H1 (cell line): ENCODE measurements around the gene DOP1B. TPM values are rescaled to one million over a fixed set of nuclear protein-coding genes. Genes with fewer than 3 reads are reported as not detected.

Experiments used
- CTCF ChIA-PET: fragments of 300-600 bp; sonication (Branson Sonifier 250); formaldehyde crosslinking; loops from one replicate; lab custom pipeline; 2021; ENCODE audit not compliant: partially characterized antibody; lab: Charles Lee
- POLR2A ChIA-PET: fragments of 300-600 bp; sonication (Branson Sonifier 250); formaldehyde crosslinking; loops from one replicate; lab custom pipeline; 2021; ENCODE audit warnings: inconsistent platforms; ENCODE audit not compliant: partially characterized antibody; lab: Charles Lee
- DNase-seq, 2 experiments: peaks; one replicate each; pipeline versions ENCODE4 v3.0.0 to v3.0.0-alpha.2; 2010 to 2022; ENCODE audit warnings: low spot score in 2 of 2, low read depth in 1 of 2, mixed read lengths in 1 of 2
- FAIRE-seq: peaks from 2 replicates; lab custom pipeline; 2011; peaks lifted over from hg19 to GRCh38; lab: Jason Lieb, UNC
- H2AFZ ChIP-seq: 2 replicates; pipeline ENCODE4 v1.8.1; 2012; ENCODE audit warnings: low read length, inconsistent platforms
- H2AK5ac ChIP-seq: 2 replicates; pipeline ENCODE4 v1.6.1; 2013; ENCODE audit warnings: low read depth, low read length
- H2BK120ac ChIP-seq: replicated peaks from 2 replicates; pipeline ENCODE3; 2013; ENCODE audit warnings: low read depth, low read length, inconsistent platforms
- H2BK12ac ChIP-seq: 2 replicates; pipeline ENCODE4 v1.6.1; 2013; ENCODE audit warnings: low read depth, low read length
- H2BK15ac ChIP-seq: 2 replicates; pipeline ENCODE4 v1.6.1; 2013; ENCODE audit warnings: low read length
- H2BK20ac ChIP-seq: 2 replicates; pipeline ENCODE4 v1.6.1; 2013; ENCODE audit warnings: low read length
- H2BK5ac ChIP-seq: 2 replicates; pipeline ENCODE4 v1.6.1; 2013; ENCODE audit warnings: low read depth, low read length
- H3K14ac ChIP-seq: 2 replicates; pipeline ENCODE4 v1.6.1; 2013; ENCODE audit warnings: inconsistent platforms; ENCODE audit not compliant: insufficient read length
- H3K18ac ChIP-seq: 2 replicates; pipeline ENCODE4 v1.6.1; 2013; ENCODE audit warnings: low read length; ENCODE audit errors: extremely low read depth
- H3K23ac ChIP-seq: 2 replicates; pipeline ENCODE4 v1.6.1; 2013; ENCODE audit warnings: inconsistent platforms; ENCODE audit not compliant: insufficient read length
- H3K23me2 ChIP-seq: 2 replicates; pipeline ENCODE4 v1.6.1; 2013; ENCODE audit warnings: low read depth, low read length
- H3K27ac ChIP-seq: 2 replicates; pipeline ENCODE4 v1.6.1; 2011; ENCODE audit warnings: low read depth, low read length, inconsistent platforms
- H3K27me3 ChIP-seq, 4 experiments: replicated peaks in 1 of 4; 1 replicate in 1 of 4; 2 replicates in 3 of 4; pipeline versions ENCODE4 v1.6.1 to v1.8.1; 2011 to 2013; ENCODE audit warnings: low read length in 3 of 4, mild to moderate bottlenecking in 3 of 4, inconsistent platforms in 2 of 4, mixed read lengths in 2 of 4, moderate library complexity in 1 of 4; ENCODE audit not compliant: control insufficient read depth in 3 of 4, insufficient read depth in 3 of 4; ENCODE audit errors: extremely low read depth in 1 of 4
- H3K36me3 ChIP-seq, 4 experiments: 2 replicates each; pipeline versions ENCODE4 v1.6.1 to v1.8.1; 2011 to 2013; ENCODE audit warnings: mild to moderate bottlenecking in 4 of 4, low read length in 3 of 4, moderate library complexity in 2 of 4, control low read depth in 1 of 4, inconsistent platforms in 1 of 4; ENCODE audit not compliant: insufficient read depth in 4 of 4, control insufficient read depth in 2 of 4
- H3K4ac ChIP-seq: replicated peaks from 2 replicates; pipeline ENCODE3; 2013; ENCODE audit warnings: low read length, low read depth, mixed read lengths, inconsistent platforms; ENCODE audit not compliant: insufficient read length
- H3K4me1 ChIP-seq, 4 experiments: replicated peaks in 1 of 4; 1 replicate in 1 of 4; 2 replicates in 3 of 4; pipeline versions ENCODE4 v1.6.1 to v1.8.1; 2011 to 2013; ENCODE audit warnings: low read length in 3 of 4, inconsistent platforms in 2 of 4, mixed read lengths in 1 of 4; ENCODE audit not compliant: insufficient read depth in 4 of 4, control insufficient read depth in 3 of 4
- H3K4me2 ChIP-seq, 2 experiments: 2 replicates each; pipeline versions ENCODE4 v1.6.1 to v1.8.1; 2011 to 2013; ENCODE audit warnings: low read depth in 2 of 2, low read length in 2 of 2, control low read depth in 1 of 2, inconsistent platforms in 1 of 2, mild to moderate bottlenecking in 1 of 2; ENCODE audit not compliant: insufficient read depth in 1 of 2
- H3K4me3 ChIP-seq, 4 experiments: fragments of 200-600, 300-600 bp in 1 of 4; sonication (generic), shearing (Covaris generic), sonication (Bioruptor Twin) in 1 of 4; 2 replicates each; pipeline versions ENCODE4 v1.5.1 to v1.8.1; 2011 to 2016; ENCODE audit warnings: low read length in 4 of 4, low read depth in 3 of 4, control low read depth in 2 of 4, inconsistent platforms in 2 of 4, mild to moderate bottlenecking in 2 of 4, mixed read lengths in 1 of 4, moderate library complexity in 1 of 4; ENCODE audit not compliant: insufficient read depth in 2 of 4; ENCODE audit errors: extremely low read depth in 1 of 4
- H3K56ac ChIP-seq: replicated peaks from 2 replicates; pipeline ENCODE3; 2013; ENCODE audit warnings: low read depth, mild to moderate bottlenecking, mixed read lengths, low read length, inconsistent platforms; ENCODE audit not compliant: insufficient read length
- H3K79me1 ChIP-seq: 2 replicates; pipeline ENCODE4 v1.6.1; 2013; ENCODE audit warnings: low read depth, low read length, control low read depth
- H3K79me2 ChIP-seq, 2 experiments: 2 replicates each; pipeline versions ENCODE4 v1.6.1 to v1.8.1; 2012 to 2013; ENCODE audit warnings: low read length in 2 of 2, mild to moderate bottlenecking in 2 of 2, inconsistent platforms in 1 of 2; ENCODE audit not compliant: insufficient read depth in 2 of 2, control insufficient read depth in 1 of 2
- H3K9ac ChIP-seq, 4 experiments: replicated peaks in 1 of 4; 1 replicate in 1 of 4; 2 replicates in 3 of 4; pipeline versions ENCODE4 v1.6.1 to v1.8.1; 2011 to 2013; ENCODE audit warnings: low read depth in 3 of 4, low read length in 3 of 4, control low read depth in 2 of 4, mild to moderate bottlenecking in 2 of 4, moderate library complexity in 2 of 4, inconsistent platforms in 1 of 4; ENCODE audit errors: extremely low read depth in 1 of 4
- H3K9me3 ChIP-seq, 2 experiments: 2 replicates each; pipeline versions ENCODE4 v1.6.1 to v1.8.1; 2012 to 2013; ENCODE audit warnings: mild to moderate bottlenecking in 2 of 2, moderate library complexity in 2 of 2, control low read depth in 1 of 2, inconsistent platforms in 1 of 2, low read depth in 1 of 2, low read length in 1 of 2, mixed read lengths in 1 of 2; ENCODE audit not compliant: insufficient read depth in 2 of 2
- H4K20me1 ChIP-seq, 2 experiments: replicated peaks in 1 of 2; 2 replicates each; pipeline versions ENCODE3 to v1.8.1; 2011 to 2013; ENCODE audit warnings: inconsistent platforms in 2 of 2, low read length in 2 of 2, mild to moderate bottlenecking in 1 of 2; ENCODE audit not compliant: insufficient read depth in 2 of 2, control insufficient read depth in 1 of 2
- H4K5ac ChIP-seq: 2 replicates; pipeline ENCODE4 v1.6.1; 2013; ENCODE audit warnings: low read length, low read depth, mixed read lengths, inconsistent platforms; ENCODE audit not compliant: insufficient read length
- H4K8ac ChIP-seq: 2 replicates; pipeline ENCODE4 v1.8.0; 2013; ENCODE audit warnings: mild to moderate bottlenecking, moderate library complexity, low read length, inconsistent platforms; ENCODE audit not compliant: insufficient read depth; ENCODE audit errors: extremely low read depth
- H4K91ac ChIP-seq: replicated peaks from 2 replicates; pipeline ENCODE3; 2013; ENCODE audit warnings: low read length, mixed read lengths, inconsistent platforms; ENCODE audit not compliant: insufficient read length
- BCL11A ChIP-seq, 2 experiments: IDR thresholded peaks; one replicate each; pipeline ENCODE4 v1.6.1; 2011; ENCODE audit warnings: low read depth in 2 of 2, low read length in 2 of 2, mild to moderate bottlenecking in 2 of 2
- CHD1 ChIP-seq: IDR thresholded peaks from 2 replicates; pipeline ENCODE4 v1.6.1; 2012; ENCODE audit warnings: low read depth, low read length, improper control_type of control experiment
- FOSL1 ChIP-seq: IDR thresholded peaks from 2 replicates; pipeline ENCODE4 v1.6.1; 2011; ENCODE audit warnings: mild to moderate bottlenecking, low read depth, low read length, moderate library complexity; ENCODE audit not compliant: insufficient read depth
- HDAC6 ChIP-seq: IDR thresholded peaks from one replicate; pipeline ENCODE4 v1.7.1; 2012; ENCODE audit warnings: low read depth, mild to moderate bottlenecking, inconsistent platforms, low read length, moderate library complexity
- JUND ChIP-seq: IDR thresholded peaks from 2 replicates; pipeline ENCODE4 v1.6.1; 2011; ENCODE audit warnings: mild to moderate bottlenecking, improper control_type of control experiment, low read length
- RFX5 ChIP-seq: IDR thresholded peaks from 2 replicates; pipeline ENCODE4 v1.6.1; 2011; ENCODE audit warnings: low read depth, low read length, improper control_type of control experiment, borderline replicate concordance
- SIN3A ChIP-seq, 2 experiments: IDR thresholded peaks in 1 of 2; conservative IDR thresholded peaks in 1 of 2; 2 replicates each; pipeline ENCODE4 v1.6.1; 2011 to 2012; ENCODE audit warnings: low read length in 2 of 2, improper control_type of control experiment in 1 of 2, low read depth in 1 of 2, mild to moderate bottlenecking in 1 of 2
- SIX5 ChIP-seq: IDR thresholded peaks from 2 replicates; pipeline ENCODE4 v1.6.1; 2011; ENCODE audit warnings: mild to moderate bottlenecking, low read depth, low read length
- SP1 ChIP-seq: IDR thresholded peaks from 2 replicates; pipeline ENCODE4 v1.6.1; 2011; ENCODE audit warnings: low read depth, low read length
- SUZ12 ChIP-seq: fragments of 200-600 bp; sonication (generic); IDR thresholded peaks from 2 replicates; pipeline ENCODE4 v1.6.1; 2012; ENCODE audit warnings: mild to moderate bottlenecking, inconsistent platforms, low read length, moderate library complexity, mixed read lengths
- TBP ChIP-seq: IDR thresholded peaks from 2 replicates; pipeline ENCODE4 v1.6.1; 2011; ENCODE audit warnings: low read depth, low read length, improper control_type of control experiment
- TEAD4 ChIP-seq: IDR thresholded peaks from 2 replicates; pipeline ENCODE4 v1.6.1; 2012; ENCODE audit warnings: low read depth, low read length, inconsistent platforms, mixed read lengths
- USF2 ChIP-seq: IDR thresholded peaks from 2 replicates; pipeline ENCODE4 v1.6.1; 2011; ENCODE audit warnings: low read length, improper control_type of control experiment
- ZNF274 ChIP-seq: IDR thresholded peaks from 2 replicates; pipeline ENCODE4 v1.7.0; 2012; ENCODE audit warnings: low read length, borderline replicate concordance; ENCODE audit errors: extremely low read depth
- WGBS, 2 experiments: shearing (Covaris generic) in 1 of 2; methylation state at CpG; one replicate each; pipeline versions ENCODE4 v1.1.6 to v1.1.7; 2013 to 2015; ENCODE audit warnings: low lambda C conversion rate in 2 of 2, mixed read lengths in 2 of 2, inconsistent platforms in 1 of 2, low coverage in 1 of 2, missing lambda C conversion rate in 1 of 2; ENCODE audit not compliant: insufficient replicate concordance in 2 of 2, insufficient coverage in 1 of 2, insufficient read length in 1 of 2; ENCODE audit errors: extremely low coverage in 1 of 2, missing lambda C conversion rate in 1 of 2; 5-methylcytosine and 5-hydroxymethylcytosine counted together
- polyA plus RNA-seq, 7 experiments: library from polyadenylated mRNA; depleted of rRNA in 3 of 7; stranded (reverse) in 5 of 7; unstranded in 2 of 7; fragments of >200 nt in 5 of 7; fragments of 200-250 nt in 2 of 7; gene quantifications; 1 replicate in 5 of 7; 2 replicates in 1 of 7; 4 replicates in 1 of 7; pipeline versions ENCODE4 v1.2.1 to v1.2.3, GENCODE V29; 2011 to 2013; ENCODE audit warnings: missing spikeins in 2 of 7, mixed read lengths in 2 of 7
- total RNA-seq: library from RNA; stranded (reverse); fragmentation: NEBNext Ultra II Directional; extraction: Animal tissue kit (Norgen Biotek cat#: 25700); gene quantifications from 2 replicates; pipeline ENCODE4 v1.2.1, GENCODE V29; 2021

The DOP1B gene
- total and polyA plus RNA-seq, 2 of the 8 experiments (the other 6 are each of a cell fraction or from before 2014, with no cell fraction given): 2.8 to 9.9 TPM

- H3K27ac ChIP-seq: no peak overlapping the region
- no peaks in the 10 kb centered on the region for H3K36me3 ChIP-seq
- no peak overlapping the region for H2AK5ac ChIP-seq
- no peak overlapping the region for H2BK5ac ChIP-seq
- no peaks in the 10 kb centered on the region for H4K20me1 ChIP-seq
- POLR2A ChIA-PET: interaction anchor here (0.6 kb wide), 1 partner anchor 782 kb away, joined by 3 read pairs; no protein-coding TSS in a partner anchor
- no peak overlapping the region for H2BK120ac ChIP-seq
- no peak overlapping the region for H2BK15ac ChIP-seq
- H2BK12ac ChIP-seq: no peak overlapping the region
- H3K79me1 ChIP-seq: no peaks in the 10 kb centered on the region
- no peak overlapping the region for H3K56ac ChIP-seq
- H3K79me2 ChIP-seq: no peaks in the 10 kb centered on the region; a peak in 1 of 4 replicates
- H3K23ac ChIP-seq: no peak overlapping the region
- H3K4me1 ChIP-seq: peaks cover 0 to 3% (median 0%) of the 10 kb centered on the region in 4 experiments; a peak in 2 of 7 replicates
- DNase-seq: no peak
- no peak overlapping the region for H4K5ac ChIP-seq
- H4K8ac ChIP-seq: no peak overlapping the region
- H3K4me3 ChIP-seq: no peak overlapping the region
- H2AFZ ChIP-seq: no peak overlapping the region
- no peak overlapping the region for H3K4me2 ChIP-seq
- no peaks in the 10 kb centered on the region for H3K9me3 ChIP-seq
- H3K18ac ChIP-seq: no peak overlapping the region
- no peak overlapping the region for H2BK20ac ChIP-seq
- no peak overlapping the region for H3K14ac ChIP-seq
- no peaks in the 10 kb centered on the region for H3K27me3 ChIP-seq
- no peaks in the 10 kb centered on the region for H3K23me2 ChIP-seq
- FAIRE-seq: no peak
- 90% methylated on average over 9 of the region's 9 CpGs; no CpG with 5 or more reads in 1 of the 2 experiments for WGBS, 2 experiments
- H3K4ac ChIP-seq: no peak overlapping the region
- no peak overlapping the region for H4K91ac ChIP-seq
- CTCF ChIA-PET: interaction anchor here (1.1 to 2.0 kb wide), 3 partner anchors 15 to 38 kb away, joined by 4 to 6 read pairs (median 5); no protein-coding TSS in a partner anchor
- no peak overlapping the region for H3K9ac ChIP-seq
- TF ChIP-seq SIN3A (conservative IDR thresholded peaks at IDR 0.05 in 1 of 2, IDR thresholded peaks at IDR 0.05 in 1 of 2; ENCODE audit: low read depth in 1 of 2, low read length in 2 of 2) (no peak), TBP (no peak), BCL11A (IDR thresholded peaks at IDR 0.05; ENCODE audit: low read depth in 2 of 2, low read length in 2 of 2) (no peak), CHD1 (no peak), TEAD4 (no peak), USF2 (no peak), SP1 (no peak), FOSL1 (no peak), HDAC6 (no peak), SIX5 (no peak), SUZ12 (no peak), ZNF274 (no peak), JUND (no peak), RFX5 (no peak)
These were observed 28.9 kb downstream of the DOP1B start for GRCh38 chr21:36185523-36185922.
